Measurements from ENCODE around the gene NTM. TPM values are rescaled to one million over a fixed set of nuclear protein-coding genes. Genes with fewer than 3 reads are reported as not detected.

NTM gene
- total RNA-seq, 3 donors from 2014 or later = 0.66 to 9.0 (median 1.0) TPM

DNA sequence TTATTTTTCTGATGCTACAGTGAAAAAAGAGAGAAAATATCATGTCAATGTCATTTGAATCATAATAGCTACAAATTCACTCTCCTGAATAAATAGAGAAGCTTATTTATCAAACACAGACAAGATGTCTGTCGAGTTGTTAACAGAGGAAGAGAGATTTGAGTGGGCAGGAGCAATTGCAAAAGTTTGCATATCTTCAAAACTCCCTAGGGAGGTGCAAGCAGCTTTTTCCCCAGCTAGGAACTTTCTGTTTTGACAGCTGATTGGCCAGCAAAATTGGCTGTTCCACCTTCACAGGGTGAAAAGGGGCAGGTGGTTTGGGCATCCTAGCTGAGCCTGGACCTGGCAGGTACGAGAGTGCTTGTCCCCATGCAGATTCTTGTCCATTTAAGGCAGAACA lies 98.2 kb downstream of the NTM start:
- Histone ChIP-seq H3K4me3 (no peak overlapping the region), H3K27me3 (peaks cover 0 to 16% of the 10 kb centered on the region in 2 donors), H3K9me3 (no peaks in the 10 kb centered on the region), H3K36me3 (no peaks in the 10 kb centered on the region), H3K4me1 (no peaks in the 10 kb centered on the region), H3K27ac (no peak overlapping the region)
- intact Hi-C loops (cut with DNase I; ENCODE audit: low total_unique reads) = no loop called here
- TF ChIP-seq, protein P1, sequence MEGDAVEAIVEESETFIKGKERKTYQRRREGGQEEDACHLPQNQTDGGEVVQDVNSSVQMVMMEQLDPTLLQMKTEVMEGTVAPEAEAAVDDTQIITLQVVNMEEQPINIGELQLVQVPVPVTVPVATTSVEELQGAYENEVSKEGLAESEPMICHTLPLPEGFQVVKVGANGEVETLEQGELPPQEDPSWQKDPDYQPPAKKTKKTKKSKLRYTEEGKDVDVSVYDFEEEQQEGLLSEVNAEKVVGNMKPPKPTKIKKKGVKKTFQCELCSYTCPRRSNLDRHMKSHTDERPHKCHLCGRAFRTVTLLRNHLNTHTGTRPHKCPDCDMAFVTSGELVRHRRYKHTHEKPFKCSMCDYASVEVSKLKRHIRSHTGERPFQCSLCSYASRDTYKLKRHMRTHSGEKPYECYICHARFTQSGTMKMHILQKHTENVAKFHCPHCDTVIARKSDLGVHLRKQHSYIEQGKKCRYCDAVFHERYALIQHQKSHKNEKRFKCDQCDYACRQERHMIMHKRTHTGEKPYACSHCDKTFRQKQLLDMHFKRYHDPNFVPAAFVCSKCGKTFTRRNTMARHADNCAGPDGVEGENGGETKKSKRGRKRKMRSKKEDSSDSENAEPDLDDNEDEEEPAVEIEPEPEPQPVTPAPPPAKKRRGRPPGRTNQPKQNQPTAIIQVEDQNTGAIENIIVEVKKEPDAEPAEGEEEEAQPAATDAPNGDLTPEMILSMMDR (IDR thresholded peaks at IDR 0.05) = no peak
- no peak for TF ChIP-seq POLR2AphosphoS5 (IDR thresholded peaks at IDR 0.05)
- TF ChIP-seq POLR2A (IDR thresholded peaks at IDR 0.05) = no peak
- DNase-seq (ENCODE audit: low spot score in 2 of 2) = no peak

DNA sequence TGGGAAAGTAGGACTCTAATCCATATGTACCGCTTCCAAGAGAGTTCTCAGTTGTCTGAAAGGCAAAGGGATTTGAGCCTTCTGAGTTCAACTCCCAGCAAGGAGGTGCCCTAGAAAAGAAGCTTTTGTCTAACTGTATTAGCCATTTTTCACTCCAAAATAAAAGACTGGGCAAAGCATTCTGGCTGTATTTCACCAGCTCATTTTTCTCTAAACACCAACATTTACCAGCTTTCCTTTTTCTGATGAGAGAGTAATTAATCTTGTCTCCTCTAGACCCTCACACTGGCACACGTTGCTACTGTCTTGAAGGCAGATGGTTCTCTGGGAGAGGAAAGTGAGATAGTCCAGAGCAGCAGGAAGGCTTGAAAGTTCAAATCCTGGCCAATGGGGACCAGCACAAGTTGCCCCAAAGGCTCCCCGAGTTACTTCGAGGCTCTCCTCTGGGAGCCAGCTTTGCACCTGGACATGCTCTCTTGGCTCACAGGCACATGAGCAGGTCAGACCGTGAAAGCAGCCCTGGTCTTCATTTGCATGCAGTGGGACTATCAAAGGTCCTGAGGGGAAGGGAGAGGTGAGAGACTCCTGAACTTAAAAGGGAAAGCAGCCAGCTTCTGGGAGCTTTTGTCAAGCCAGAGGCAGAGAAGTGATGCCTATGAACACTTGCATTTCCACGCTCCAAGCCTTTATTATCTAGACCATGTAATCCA lies 100.0 kb downstream of the NTM start:
- DNase-seq (ENCODE audit: low spot score in 2 of 2) = no peak
- Histone ChIP-seq H3K9me3 (no peaks in the 10 kb centered on the region), H3K27ac (no peak overlapping the region), H3K4me1 (no peaks in the 10 kb centered on the region), H3K4me3 (no peak overlapping the region), H3K36me3 (no peaks in the 10 kb centered on the region), H3K27me3 (peaks cover 0 to 9% of the 10 kb centered on the region in 2 donors)
- TF ChIP-seq POLR2A (IDR thresholded peaks at IDR 0.05) = no peak
- no peak for TF ChIP-seq POLR2AphosphoS5 (IDR thresholded peaks at IDR 0.05)
- TF ChIP-seq, protein P1 (IDR thresholded peaks at IDR 0.05) = no peak
- intact Hi-C loops (cut with DNase I; ENCODE audit: low total_unique reads) = no loop called here

DNA sequence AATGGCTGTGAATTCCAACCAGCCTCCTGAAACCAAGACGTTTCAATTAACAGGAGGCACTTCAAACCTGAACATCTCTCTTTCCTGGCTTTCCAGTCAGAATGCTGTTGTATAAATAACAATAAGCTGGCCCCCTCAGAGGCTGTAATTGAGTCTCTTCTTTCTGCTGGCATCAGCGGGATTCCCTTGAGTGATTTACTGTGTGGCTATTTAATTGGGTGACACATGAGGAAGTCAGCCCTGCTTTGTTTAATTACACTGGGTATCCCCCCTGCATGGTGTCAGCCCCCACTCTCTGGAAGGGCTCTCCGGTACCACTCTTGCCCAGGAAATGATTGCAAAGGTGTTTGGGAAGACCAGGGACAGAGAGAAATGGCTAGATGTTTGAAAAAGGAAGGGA lies 101.6 kb downstream of the NTM start:
- H3K27me3 ChIP-seq = peaks cover 0 to 9% of the 10 kb centered on the region in 2 donors
- intact Hi-C loops (cut with DNase I; ENCODE audit: low total_unique reads) = no loop called here

GRCh38 chr11:131474947-131475346 lies 104.5 kb downstream of the NTM start:
- no peak for DNase-seq (ENCODE audit: low spot score in 2 of 2)
- TF ChIP-seq POLR2AphosphoS5 (IDR thresholded peaks at IDR 0.05) (no peak), POLR2A (IDR thresholded peaks at IDR 0.05) (no peak)
- TF ChIP-seq, protein P1 (IDR thresholded peaks at IDR 0.05) = no peak
- Histone ChIP-seq H3K27me3 (peaks cover 0 to 9% of the 10 kb centered on the region in 2 donors), H3K36me3 (no peaks in the 10 kb centered on the region), H3K9me3 (no peaks in the 10 kb centered on the region), H3K4me1 (no peaks in the 10 kb centered on the region), H3K27ac (no peak overlapping the region), H3K4me3 (no peak overlapping the region)
- intact Hi-C loops (cut with DNase I; ENCODE audit: low total_unique reads) = loop anchor here (5.0 kb wide), 1 partner anchor 1212 kb away; no protein-coding TSS in a partner anchor

More for the DNA sequence above, 101.6 kb downstream of the NTM start:
- H3K36me3 ChIP-seq = no peaks in the 10 kb centered on the region
- no peak for DNase-seq (ENCODE audit: low spot score in 2 of 2)
- TF ChIP-seq POLR2A (IDR thresholded peaks at IDR 0.05) (no peak), POLR2AphosphoS5 (IDR thresholded peaks at IDR 0.05) (no peak)
- TF ChIP-seq, protein P1 (IDR thresholded peaks at IDR 0.05) = no peak
- no peak overlapping the region for H3K27ac ChIP-seq
- no peaks in the 10 kb centered on the region for H3K4me1 ChIP-seq
- H3K4me3 ChIP-seq = no peak overlapping the region
- H3K9me3 ChIP-seq = no peaks in the 10 kb centered on the region

DNA sequence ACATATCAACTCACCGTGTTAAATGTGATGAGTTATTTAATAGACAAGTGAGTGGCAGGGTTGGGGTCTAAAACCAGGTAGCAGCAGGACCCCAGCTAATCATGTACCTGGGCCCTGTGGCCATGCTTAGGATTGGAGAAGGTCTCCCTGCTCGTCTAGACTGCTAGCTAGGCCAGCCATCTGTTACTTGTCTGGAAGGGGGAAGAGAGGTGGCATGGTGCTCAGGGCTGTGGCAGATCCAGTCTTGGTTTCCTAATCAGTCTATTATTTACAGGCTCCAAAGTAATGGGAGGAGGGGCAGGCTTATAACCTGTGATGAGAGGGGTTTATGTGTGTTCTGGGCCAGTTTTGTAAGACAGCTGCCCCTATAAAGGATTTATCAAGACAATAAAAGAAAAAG lies 105.9 kb downstream of the NTM start:
- no peaks in the 10 kb centered on the region for H3K36me3 ChIP-seq
- peaks cover 0 to 4% of the 10 kb centered on the region in 2 donors for H3K27me3 ChIP-seq
- TF ChIP-seq, protein P1 (IDR thresholded peaks at IDR 0.05) = no peak
- TF ChIP-seq POLR2A (IDR thresholded peaks at IDR 0.05) (no peak), POLR2AphosphoS5 (IDR thresholded peaks at IDR 0.05) (no peak)
- intact Hi-C loops (cut with DNase I; ENCODE audit: low total_unique reads) = loop anchor here (5.0 kb wide), 1 partner anchor 1211 kb away; no protein-coding TSS in a partner anchor
- DNase-seq (ENCODE audit: low spot score in 2 of 2) = no peak
- no peak overlapping the region for H3K27ac ChIP-seq
- no peaks in the 10 kb centered on the region for H3K4me1 ChIP-seq
- no peak overlapping the region for H3K4me3 ChIP-seq
- H3K9me3 ChIP-seq = no peaks in the 10 kb centered on the region

All from breast epithelium (tissue), 4 donors.